Aortic smooth muscle cell (primary cell): ENCODE results near the gene GPR37L1. TPM values are rescaled to one million over a fixed set of nuclear protein-coding genes. Genes with fewer than 3 reads are reported as not detected.

ENCODE experiments used
- total RNA-seq: library from RNA; depleted of rRNA; stranded (reverse); fragments of >200 nt; gene quantifications from 2 replicates; pipeline ENCODE4 v1.2.3, GENCODE V29; 2014

The GPR37L1 gene
- not detected in 2 replicates for total RNA-seq

DNA sequence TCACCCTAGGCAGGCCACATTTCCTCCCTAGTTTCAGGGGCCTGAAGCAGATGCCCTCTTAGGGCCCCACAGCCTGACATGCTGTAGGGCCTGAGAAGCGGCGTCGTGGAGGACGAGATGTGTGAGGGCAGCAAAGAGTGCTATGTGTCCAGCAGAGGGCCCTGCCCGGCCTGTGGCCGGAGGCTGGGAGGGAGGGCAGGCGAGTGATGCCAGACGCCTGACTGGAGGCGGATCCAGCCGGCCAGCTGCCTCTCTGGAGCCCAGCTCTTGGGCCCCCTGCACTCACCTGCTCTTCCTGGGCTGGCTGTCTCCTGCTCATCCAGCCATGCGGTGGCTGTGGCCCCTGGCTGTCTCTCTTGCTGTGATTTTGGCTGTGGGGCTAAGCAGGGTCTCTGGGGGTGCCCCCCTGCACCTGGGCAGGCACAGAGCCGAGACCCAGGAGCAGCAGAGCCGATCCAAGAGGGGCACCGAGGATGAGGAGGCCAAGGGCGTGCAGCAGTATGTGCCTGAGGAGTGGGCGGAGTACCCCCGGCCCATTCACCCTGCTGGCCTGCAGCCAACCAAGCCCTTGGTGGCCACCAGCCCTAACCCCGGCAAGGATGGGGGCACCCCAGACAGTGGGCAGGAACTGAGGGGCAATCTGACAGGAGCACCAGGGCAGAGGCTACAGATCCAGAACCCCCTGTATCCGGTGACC lies at the start of gene GPR37L1:
GPR37L1 (plus strand) TSS at position 279 of the 697 bp plus-strand sequence; CDS start at position 326, 47 bp downstream.

DNA sequence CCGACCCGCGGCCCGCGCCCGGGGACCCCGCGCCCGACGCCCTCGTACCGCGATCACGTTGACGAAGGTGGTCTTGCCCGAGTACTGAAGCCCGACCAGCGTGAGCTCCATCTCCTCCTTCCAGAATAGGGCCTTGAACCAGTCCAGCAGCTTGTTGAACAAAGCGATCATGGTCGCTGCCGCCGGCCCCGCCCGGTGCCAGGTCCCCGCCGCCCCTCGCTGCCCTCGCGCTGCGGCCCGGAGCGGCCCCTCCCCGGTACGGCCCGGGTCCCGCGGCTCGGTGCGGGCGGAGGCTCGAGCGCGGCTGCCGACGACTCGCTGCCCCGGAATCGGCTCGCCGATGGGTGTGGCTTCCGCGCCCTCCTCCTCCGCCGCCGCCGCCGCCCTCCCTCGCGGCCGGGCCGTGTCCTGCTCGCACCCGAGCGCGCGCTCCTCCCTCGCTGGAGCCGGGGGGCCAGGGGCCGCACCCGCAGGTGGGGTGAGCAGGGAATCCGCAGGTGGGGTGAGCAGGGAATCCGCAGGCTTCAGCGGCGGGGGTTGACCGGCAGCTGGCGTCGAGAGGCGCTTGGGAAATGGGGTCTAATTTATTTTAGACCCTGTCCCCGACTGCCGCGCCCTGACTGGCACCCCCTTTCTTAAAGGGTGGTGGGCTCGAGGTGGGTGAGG lies 21.8 kb downstream of the GPR37L1 start, which contains the start of gene ARL8A:
ARL8A (minus strand) TSS at position 336 of the 666 bp plus-strand sequence; CDS start at position 171, 165 bp downstream.

DNA sequence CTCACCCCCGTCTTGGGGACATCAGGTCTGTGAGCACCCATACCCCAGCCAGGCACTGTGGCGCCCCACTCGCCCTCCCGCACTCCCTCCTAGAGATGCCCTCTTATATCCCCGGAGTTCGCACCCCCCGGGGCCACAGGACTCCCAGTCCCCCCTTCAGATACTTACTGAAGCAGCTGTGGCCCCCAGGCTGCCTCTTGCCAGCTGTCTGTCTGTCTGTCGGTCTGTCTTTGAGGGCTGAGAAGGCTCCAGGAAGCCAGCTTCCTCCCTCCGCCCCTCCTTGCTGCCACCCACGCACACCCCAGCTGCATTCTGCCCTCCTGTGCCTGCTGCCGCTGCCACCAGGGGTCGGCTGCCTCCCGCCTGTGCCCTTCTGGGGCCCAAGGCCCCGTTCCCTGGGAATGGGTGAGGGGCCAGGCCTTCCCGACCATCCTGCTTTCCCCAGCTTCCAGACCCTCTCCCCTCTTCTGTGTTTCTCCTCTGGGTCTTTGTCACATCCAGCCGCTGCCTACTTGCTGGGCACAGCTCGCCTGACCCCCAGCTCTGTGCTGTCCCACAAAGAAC lies 37.7 kb downstream of the GPR37L1 start, which contains the start of gene PTPN7:
PTPN7 (minus strand) TSS at position 226 of the 564 bp plus-strand sequence. CDS start 1,200 bp downstream, outside the sequence.

Other genes with a start within 250 kb of the GPR37L1 start
- gene SHISA4, start 234.0 kb upstream of the GPR37L1 start, total RNA-seq: 13.9 and 19.8 TPM in 2 replicates
- 25.8 and 61.5 TPM in 2 replicates for gene LMOD1, start 176.4 kb upstream of the GPR37L1 start, total RNA-seq
- 76.7 and 79.5 TPM in 2 replicates for gene TIMM17A, start 167.4 kb upstream of the GPR37L1 start, total RNA-seq
- 45.4 and 56.0 TPM in 2 replicates for gene RNPEP, start 140.3 kb upstream of the GPR37L1 start, total RNA-seq
- under 0.01 and 0.12 TPM in 2 replicates for gene ELF3, start 112.3 kb upstream of the GPR37L1 start, total RNA-seq
- 22.2 and 25.2 TPM in 2 replicates for gene ARL8A, start 21.8 kb downstream of the GPR37L1 start, total RNA-seq
- not detected in 2 replicates for gene PTPN7, start 37.7 kb downstream of the GPR37L1 start, total RNA-seq
- not detected in 2 replicates for gene LGR6, start 70.9 kb downstream of the GPR37L1 start, total RNA-seq
- 15.0 and 28.4 TPM in 2 replicates for gene UBE2T, start 219.0 kb downstream of the GPR37L1 start, total RNA-seq
- gene PPP1R12B, start 225.8 kb downstream of the GPR37L1 start, total RNA-seq: 10.7 and 12.7 TPM in 2 replicates